ENCODE results near the gene SLC35B2.

GRCh38 chr6:44264154-44265006 is 7.1 kb upstream of the SLC35B2 start:
- no peak for TF ChIP-seq SUZ12 (IDR thresholded peaks at IDR 0.05; ENCODE audit: unreplicated experiment)
- TF ChIP-seq, protein P1, sequence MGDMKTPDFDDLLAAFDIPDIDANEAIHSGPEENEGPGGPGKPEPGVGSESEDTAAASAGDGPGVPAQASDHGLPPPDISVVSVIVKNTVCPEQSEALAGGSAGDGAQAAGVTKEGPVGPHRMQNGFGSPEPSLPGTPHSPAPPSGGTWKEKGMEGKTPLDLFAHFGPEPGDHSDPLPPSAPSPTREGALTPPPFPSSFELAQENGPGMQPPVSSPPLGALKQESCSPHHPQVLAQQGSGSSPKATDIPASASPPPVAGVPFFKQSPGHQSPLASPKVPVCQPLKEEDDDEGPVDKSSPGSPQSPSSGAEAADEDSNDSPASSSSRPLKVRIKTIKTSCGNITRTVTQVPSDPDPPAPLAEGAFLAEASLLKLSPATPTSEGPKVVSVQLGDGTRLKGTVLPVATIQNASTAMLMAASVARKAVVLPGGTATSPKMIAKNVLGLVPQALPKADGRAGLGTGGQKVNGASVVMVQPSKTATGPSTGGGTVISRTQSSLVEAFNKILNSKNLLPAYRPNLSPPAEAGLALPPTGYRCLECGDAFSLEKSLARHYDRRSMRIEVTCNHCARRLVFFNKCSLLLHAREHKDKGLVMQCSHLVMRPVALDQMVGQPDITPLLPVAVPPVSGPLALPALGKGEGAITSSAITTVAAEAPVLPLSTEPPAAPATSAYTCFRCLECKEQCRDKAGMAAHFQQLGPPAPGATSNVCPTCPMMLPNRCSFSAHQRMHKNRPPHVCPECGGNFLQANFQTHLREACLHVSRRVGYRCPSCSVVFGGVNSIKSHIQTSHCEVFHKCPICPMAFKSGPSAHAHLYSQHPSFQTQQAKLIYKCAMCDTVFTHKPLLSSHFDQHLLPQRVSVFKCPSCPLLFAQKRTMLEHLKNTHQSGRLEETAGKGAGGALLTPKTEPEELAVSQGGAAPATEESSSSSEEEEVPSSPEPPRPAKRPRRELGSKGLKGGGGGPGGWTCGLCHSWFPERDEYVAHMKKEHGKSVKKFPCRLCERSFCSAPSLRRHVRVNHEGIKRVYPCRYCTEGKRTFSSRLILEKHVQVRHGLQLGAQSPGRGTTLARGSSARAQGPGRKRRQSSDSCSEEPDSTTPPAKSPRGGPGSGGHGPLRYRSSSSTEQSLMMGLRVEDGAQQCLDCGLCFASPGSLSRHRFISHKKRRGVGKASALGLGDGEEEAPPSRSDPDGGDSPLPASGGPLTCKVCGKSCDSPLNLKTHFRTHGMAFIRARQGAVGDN (IDR thresholded peaks at IDR 0.05): no peak; the same call in 1 of the 2 replicates
- TF ChIP-seq SREBF2 (IDR thresholded peaks at IDR 0.05; ENCODE audit: low read length): no peak
- peak; percentile 18 for TF ChIP-seq POLR2AphosphoS5 (IDR thresholded peaks at IDR 0.05; ENCODE audit: low read length)
- TF ChIP-seq POLR2A (IDR thresholded peaks at IDR 0.05; ENCODE audit: low read depth, low read length): no peak
- no peak for TF ChIP-seq MAX (IDR thresholded peaks at IDR 0.05; ENCODE audit: low read depth, low read length)
- TF ChIP-seq HDAC2 (IDR thresholded peaks at IDR 0.05): no peak; the same call in 1 of the 2 replicates
- no peak for TF ChIP-seq ZBED1 (IDR thresholded peaks at IDR 0.05; ENCODE audit: borderline replicate concordance)
- TF ChIP-seq, protein P2, sequence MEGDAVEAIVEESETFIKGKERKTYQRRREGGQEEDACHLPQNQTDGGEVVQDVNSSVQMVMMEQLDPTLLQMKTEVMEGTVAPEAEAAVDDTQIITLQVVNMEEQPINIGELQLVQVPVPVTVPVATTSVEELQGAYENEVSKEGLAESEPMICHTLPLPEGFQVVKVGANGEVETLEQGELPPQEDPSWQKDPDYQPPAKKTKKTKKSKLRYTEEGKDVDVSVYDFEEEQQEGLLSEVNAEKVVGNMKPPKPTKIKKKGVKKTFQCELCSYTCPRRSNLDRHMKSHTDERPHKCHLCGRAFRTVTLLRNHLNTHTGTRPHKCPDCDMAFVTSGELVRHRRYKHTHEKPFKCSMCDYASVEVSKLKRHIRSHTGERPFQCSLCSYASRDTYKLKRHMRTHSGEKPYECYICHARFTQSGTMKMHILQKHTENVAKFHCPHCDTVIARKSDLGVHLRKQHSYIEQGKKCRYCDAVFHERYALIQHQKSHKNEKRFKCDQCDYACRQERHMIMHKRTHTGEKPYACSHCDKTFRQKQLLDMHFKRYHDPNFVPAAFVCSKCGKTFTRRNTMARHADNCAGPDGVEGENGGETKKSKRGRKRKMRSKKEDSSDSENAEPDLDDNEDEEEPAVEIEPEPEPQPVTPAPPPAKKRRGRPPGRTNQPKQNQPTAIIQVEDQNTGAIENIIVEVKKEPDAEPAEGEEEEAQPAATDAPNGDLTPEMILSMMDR (IDR thresholded peaks at IDR 0.05 in 2 of 3, conservative IDR thresholded peaks at IDR 0.05 in 1 of 3; ENCODE audit: control insufficient read depth in 2 of 3, extremely low read depth in 1 of 3, insufficient read depth in 1 of 3, low read depth in 3 of 3, low read length in 3 of 3): peak in 1 of 3 experiments; percentile 14; a peak in 2 of 6 replicates
- TF ChIP-seq USF2 (IDR thresholded peaks at IDR 0.05; ENCODE audit: borderline replicate concordance, low read depth, low read length): no peak; the same call in 1 of the 2 replicates
- peak; percentile 41; the same call in 1 of the 2 replicates for TF ChIP-seq LARP7 (IDR thresholded peaks at IDR 0.05)
- TF ChIP-seq GATAD2B (conservative IDR thresholded peaks at IDR 0.05; ENCODE audit: low read depth): no peak; the same call in 1 of the 2 replicates

Data from GM12878 (cell line).